CD4-positive, alpha-beta T cell (primary cell): ENCODE data around the gene HTR3B. TPM values are rescaled to one million over a fixed set of nuclear protein-coding genes. Genes with fewer than 3 reads are reported as not detected.

Source experiments
- ATAC-seq: fragments of 200-7000 bp; cut with Tn5 transposase; one replicate; pipeline ENCODE4 v1.10.0; 2022; ENCODE audit warnings: mild to moderate bottlenecking; ENCODE audit not compliant: poor library complexity
- CTCF ChIA-PET: fragments of 350-600 bp; sonication (Branson Sonifier 250); formaldehyde crosslinking; loops from one replicate; lab custom pipeline; 2021; ENCODE audit warnings: antibody characterized with exemption, inconsistent platforms; lab: Charles Lee
- POLR2A ChIA-PET: fragments of 350-600 bp; sonication (Branson Sonifier 250); formaldehyde crosslinking; loops from one replicate; lab custom pipeline; 2021; ENCODE audit warnings: antibody characterized with exemption, inconsistent platforms; lab: Charles Lee
- DNase-seq, 14 experiments: peaks; one replicate each; pipeline ENCODE4 v3.0.0-alpha.2; 2013 to 2020; ENCODE audit warnings: mixed read lengths in 2 of 14
- H3K27ac ChIP-seq, 2 donors: one replicate each; pipeline versions ENCODE4 v1.5.1 to v1.7.0; 2013; ENCODE audit warnings: low read length in 2 of 2, low read depth in 1 of 2, mild to moderate bottlenecking in 1 of 2
- H3K27me3 ChIP-seq, 2 experiments: 1 replicate in 1 of 2; 2 replicates in 1 of 2; pipeline versions ENCODE4 v1.6.1 to v1.7.0; 2013; ENCODE audit warnings: low read length in 2 of 2, control low read depth in 1 of 2, mild to moderate bottlenecking in 1 of 2, moderate library complexity in 1 of 2; ENCODE audit not compliant: insufficient read depth in 2 of 2, control insufficient read depth in 1 of 2
- H3K36me3 ChIP-seq: one replicate; pipeline ENCODE4 v1.6.1; 2013; ENCODE audit warnings: low read length, control low read depth; ENCODE audit not compliant: insufficient read depth
- H3K4me1 ChIP-seq: one replicate; pipeline ENCODE4 v1.6.1; 2013; ENCODE audit warnings: low read length, control low read depth; ENCODE audit not compliant: insufficient read depth
- H3K4me3 ChIP-seq: one replicate; pipeline ENCODE4 v1.5.1; 2013; ENCODE audit warnings: mild to moderate bottlenecking, low read length, moderate library complexity
- H3K9me3 ChIP-seq, 2 experiments: 1 replicate in 1 of 2; 2 replicates in 1 of 2; pipeline versions ENCODE4 v1.6.1 to v1.7.0; 2013; ENCODE audit warnings: low read length in 2 of 2, mild to moderate bottlenecking in 2 of 2, control low read depth in 1 of 2, moderate library complexity in 1 of 2; ENCODE audit not compliant: control insufficient read depth in 1 of 2, insufficient read depth in 1 of 2
- H3K27ac Mint-ChIP-seq: one replicate; pipeline ENCODE4 v1.8.0; 2020; ENCODE audit warnings: mixed read lengths
- H3K27me3 Mint-ChIP-seq: one replicate; pipeline ENCODE4 v1.8.0; 2021; ENCODE audit warnings: mixed read lengths
- H3K36me3 Mint-ChIP-seq: one replicate; pipeline ENCODE4 v1.8.0; 2021; ENCODE audit warnings: low read depth, mixed read lengths
- H3K4me1 Mint-ChIP-seq: one replicate; pipeline ENCODE4 v1.8.0; 2021; ENCODE audit warnings: low read depth, mixed read lengths
- H3K4me3 Mint-ChIP-seq: one replicate; pipeline ENCODE4 v1.8.0; 2020; ENCODE audit warnings: mild to moderate bottlenecking, mixed read lengths
- H3K9me3 Mint-ChIP-seq: one replicate; pipeline ENCODE4 v1.8.0; 2020; ENCODE audit warnings: mixed read lengths
- intact Hi-C, 2 experiments: fragments of 100-400 bp; cut with DNase I in 1 of 2; cut with micrococcal nuclease in 1 of 2; formaldehyde crosslinking; loops; one replicate each; pipeline versions ENCODE4 v1.15.1 to v1.9.0; 2023 to 2025; cut with DNase I, micrococcal nuclease
- polyA plus RNA-seq, 2 donors: library from polyadenylated mRNA; unstranded; fragments of 120-200 nt; gene quantifications; one replicate each; pipeline ENCODE4 v1.2.1, GENCODE V29; 2013
- total RNA-seq, 174 experiments: library from RNA in 2 of 174; stranded (reverse) in 2 of 174; gene quantifications; one replicate each; pipeline ENCODE4 v1.2.3 and lab custom pipeline; 2021 to 2026
- TF ChIP-seq, protein P1 (sequence below): fragments of 200-600 bp; IDR thresholded peaks from one replicate; pipeline ENCODE4 v1.8.0; 2022; ENCODE audit warnings: antibody characterized with exemption, mild to moderate bottlenecking

The HTR3B gene, protein sequence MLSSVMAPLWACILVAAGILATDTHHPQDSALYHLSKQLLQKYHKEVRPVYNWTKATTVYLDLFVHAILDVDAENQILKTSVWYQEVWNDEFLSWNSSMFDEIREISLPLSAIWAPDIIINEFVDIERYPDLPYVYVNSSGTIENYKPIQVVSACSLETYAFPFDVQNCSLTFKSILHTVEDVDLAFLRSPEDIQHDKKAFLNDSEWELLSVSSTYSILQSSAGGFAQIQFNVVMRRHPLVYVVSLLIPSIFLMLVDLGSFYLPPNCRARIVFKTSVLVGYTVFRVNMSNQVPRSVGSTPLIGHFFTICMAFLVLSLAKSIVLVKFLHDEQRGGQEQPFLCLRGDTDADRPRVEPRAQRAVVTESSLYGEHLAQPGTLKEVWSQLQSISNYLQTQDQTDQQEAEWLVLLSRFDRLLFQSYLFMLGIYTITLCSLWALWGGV
- total RNA-seq (not detected), total RNA-seq (lab: John Stamatoyannopoulos, UW) (0 to 0.13 (median 0) reads per million in 172 experiments)
- 0.05 TPM for polyA plus RNA-seq (2013, experiment 1 of 2)
- not detected for polyA plus RNA-seq (2013, experiment 2 of 2)

DNA sequence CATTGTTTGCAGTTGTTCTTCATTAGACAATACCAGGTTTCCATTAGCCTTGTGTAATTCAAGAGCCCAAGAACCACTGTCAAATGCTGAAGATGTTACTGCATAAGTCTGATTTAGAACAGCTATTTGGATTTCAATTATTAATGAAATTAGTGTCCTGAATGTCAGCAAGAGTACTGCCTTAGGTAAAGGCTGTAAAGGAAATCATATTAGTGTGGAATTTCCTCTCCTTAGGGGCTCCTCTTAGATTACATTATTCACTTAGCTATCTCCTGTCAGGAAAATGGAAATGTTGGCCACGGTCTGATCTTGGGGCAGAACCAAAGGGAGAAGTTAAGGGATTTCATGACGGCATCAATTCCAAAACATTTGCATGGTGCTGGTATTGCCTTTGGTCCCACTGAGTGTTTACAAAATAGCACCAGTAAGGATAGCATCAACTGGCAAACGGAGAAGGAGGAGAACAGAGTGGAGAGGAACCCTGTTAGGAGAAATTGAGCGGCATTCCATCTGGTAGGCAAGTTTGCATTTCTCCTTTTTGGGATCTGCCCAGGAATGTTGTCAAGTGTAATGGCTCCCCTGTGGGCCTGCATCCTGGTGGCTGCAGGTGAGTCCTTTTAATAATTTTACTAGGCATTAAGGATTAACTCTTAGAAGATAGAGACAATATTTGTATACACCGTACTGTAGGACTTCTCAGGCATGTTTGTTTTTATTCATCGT lies at the start of gene HTR3B:
TSS of gene HTR3B (plus strand) at position 418 of the 723 bp plus-strand sequence. CDS start at position 556, 138 bp downstream.
- no peak within 1 kb of the TSS for H3K27ac Mint-ChIP-seq
- ATAC-seq = no peak

DNA sequence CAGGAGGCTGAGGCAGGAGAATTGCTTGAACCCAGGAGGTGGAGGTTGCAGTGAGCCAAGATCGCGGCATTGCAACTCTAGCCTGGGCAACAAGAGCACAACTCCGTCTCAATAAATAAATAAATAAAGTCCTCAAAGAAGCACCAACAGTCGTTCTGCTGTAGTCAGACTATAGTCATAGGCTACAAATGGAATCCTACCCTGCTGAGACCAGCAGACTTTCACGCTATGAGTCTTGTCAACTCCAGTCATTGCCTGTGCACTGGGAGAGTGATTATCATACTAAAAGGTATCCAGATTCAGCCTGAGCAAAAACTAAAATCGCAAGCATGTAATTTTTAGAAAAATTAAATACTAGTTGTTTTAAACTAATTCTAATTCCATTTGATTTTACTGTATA lies 48.8 kb upstream of the HTR3B start:
- POLR2A ChIA-PET = no interaction called here
- CTCF ChIA-PET = no interaction called here
- Histone ChIP-seq H3K36me3 (peaks cover 5% of the 10 kb centered on the region), H3K27ac (no peak overlapping the region), H3K4me1 (peaks cover 3% of the 10 kb centered on the region), H3K27me3 (no peaks in the 10 kb centered on the region), H3K4me3 (no peak overlapping the region), H3K9me3 (no peaks in the 10 kb centered on the region)
- Mint-ChIP-seq H3K9me3 (no peaks in the 10 kb centered on the region), H3K4me3 (no peak overlapping the region), H3K36me3 (peaks cover 28% of the 10 kb centered on the region), H3K4me1 (peaks cover 15% of the 10 kb centered on the region), H3K27me3 (no peaks in the 10 kb centered on the region), H3K27ac (no peak overlapping the region)
- ATAC-seq (no peak), DNase-seq (no peak)
- TF ChIP-seq, protein P1, sequence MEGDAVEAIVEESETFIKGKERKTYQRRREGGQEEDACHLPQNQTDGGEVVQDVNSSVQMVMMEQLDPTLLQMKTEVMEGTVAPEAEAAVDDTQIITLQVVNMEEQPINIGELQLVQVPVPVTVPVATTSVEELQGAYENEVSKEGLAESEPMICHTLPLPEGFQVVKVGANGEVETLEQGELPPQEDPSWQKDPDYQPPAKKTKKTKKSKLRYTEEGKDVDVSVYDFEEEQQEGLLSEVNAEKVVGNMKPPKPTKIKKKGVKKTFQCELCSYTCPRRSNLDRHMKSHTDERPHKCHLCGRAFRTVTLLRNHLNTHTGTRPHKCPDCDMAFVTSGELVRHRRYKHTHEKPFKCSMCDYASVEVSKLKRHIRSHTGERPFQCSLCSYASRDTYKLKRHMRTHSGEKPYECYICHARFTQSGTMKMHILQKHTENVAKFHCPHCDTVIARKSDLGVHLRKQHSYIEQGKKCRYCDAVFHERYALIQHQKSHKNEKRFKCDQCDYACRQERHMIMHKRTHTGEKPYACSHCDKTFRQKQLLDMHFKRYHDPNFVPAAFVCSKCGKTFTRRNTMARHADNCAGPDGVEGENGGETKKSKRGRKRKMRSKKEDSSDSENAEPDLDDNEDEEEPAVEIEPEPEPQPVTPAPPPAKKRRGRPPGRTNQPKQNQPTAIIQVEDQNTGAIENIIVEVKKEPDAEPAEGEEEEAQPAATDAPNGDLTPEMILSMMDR = no peak
- intact Hi-C loops = no loop called here

More for the DNA sequence above, at the start of gene HTR3B:
- Mint-ChIP-seq H3K9me3 (no peaks in the 10 kb centered on the region), H3K36me3 (no peaks in the 10 kb centered on the region), H3K27me3 (no peaks in the 10 kb centered on the region), H3K4me1 (no peaks in the 10 kb centered on the region), H3K4me3 (no peak within 1 kb of the TSS)
- no peaks in the 10 kb centered on the region for H3K36me3 ChIP-seq
- H3K9me3 ChIP-seq = no peaks in the 10 kb centered on the region
- TF ChIP-seq, protein P1 = no peak
- ChIA-PET CTCF (no interaction called here), POLR2A (no interaction called here)
- no peak within 1 kb of the TSS for H3K4me3 ChIP-seq
- no peak for DNase-seq
- intact Hi-C loops = no loop called here
- H3K27ac ChIP-seq = no peak within 1 kb of the TSS
- no peaks in the 10 kb centered on the region for H3K4me1 ChIP-seq
- no peaks in the 10 kb centered on the region for H3K27me3 ChIP-seq

DNA sequence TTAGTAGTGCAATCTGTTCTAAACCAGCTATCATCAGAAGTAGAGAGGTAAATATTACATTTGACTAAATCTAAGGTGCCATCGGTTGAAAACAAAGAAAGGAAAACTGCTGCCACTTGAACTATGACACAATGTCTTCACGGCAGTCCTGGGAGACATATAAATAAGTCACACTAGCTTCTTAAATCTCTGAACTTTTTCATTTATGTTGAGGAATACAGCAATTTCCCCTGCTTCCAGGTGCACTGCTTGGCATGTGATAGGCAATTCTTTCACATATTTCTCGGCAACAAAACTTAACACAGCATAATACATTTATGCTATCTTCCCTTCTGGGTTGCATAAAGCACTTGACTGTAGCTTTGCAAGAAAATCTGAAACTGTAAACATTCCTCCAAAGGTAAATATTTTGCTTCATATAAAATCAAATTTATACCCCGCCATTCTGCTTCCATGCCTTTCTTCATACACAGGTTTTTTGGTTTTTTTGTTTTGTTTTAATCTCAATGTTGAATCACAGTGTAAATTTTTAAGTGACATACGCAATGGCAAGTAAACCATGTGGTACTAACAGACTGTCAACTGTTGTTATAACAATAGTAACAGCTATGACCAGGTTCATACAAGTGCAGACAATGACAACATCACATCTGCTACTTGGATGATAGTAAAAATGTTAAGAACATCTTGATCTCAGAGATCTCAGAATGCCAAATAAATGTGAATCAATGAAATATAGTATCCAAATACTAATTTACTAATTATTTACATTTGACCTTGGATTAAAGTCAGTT lies 47.4 kb upstream of the HTR3B start:
- TF ChIP-seq, protein P1 = no peak
- ChIA-PET POLR2A (no interaction called here), CTCF (no interaction called here)
- no peaks in the 10 kb centered on the region for H3K27me3 ChIP-seq
- H3K4me1 Mint-ChIP-seq = peaks cover 23% of the 10 kb centered on the region
- no peak for ATAC-seq
- H3K36me3 Mint-ChIP-seq = peaks cover 16% of the 10 kb centered on the region
- no peak overlapping the region for H3K4me3 ChIP-seq
- no peak for DNase-seq
- no peaks in the 10 kb centered on the region for H3K9me3 ChIP-seq
- no peaks in the 10 kb centered on the region for H3K27me3 Mint-ChIP-seq
- H3K9me3 Mint-ChIP-seq = no peaks in the 10 kb centered on the region
- intact Hi-C loops = no loop called here
- H3K36me3 ChIP-seq = no peaks in the 10 kb centered on the region
- no peak overlapping the region for H3K4me3 Mint-ChIP-seq
- H3K27ac Mint-ChIP-seq = no peak overlapping the region
- H3K4me1 ChIP-seq = peaks cover 3% of the 10 kb centered on the region
- no peak overlapping the region for H3K27ac ChIP-seq
